GM12874 (cell line): Measurements from ENCODE around the gene KIAA0232.

ENCODE experiments used
- TF ChIP-seq, protein P1 (sequence below): IDR thresholded peaks from 2 replicates; pipeline ENCODE4 v1.5.1; 2011; ENCODE audit warnings: low read depth, mild to moderate bottlenecking, control low read depth, low read length, moderate library complexity; ENCODE audit not compliant: insufficient read depth

KIAA0232 gene

DNA sequence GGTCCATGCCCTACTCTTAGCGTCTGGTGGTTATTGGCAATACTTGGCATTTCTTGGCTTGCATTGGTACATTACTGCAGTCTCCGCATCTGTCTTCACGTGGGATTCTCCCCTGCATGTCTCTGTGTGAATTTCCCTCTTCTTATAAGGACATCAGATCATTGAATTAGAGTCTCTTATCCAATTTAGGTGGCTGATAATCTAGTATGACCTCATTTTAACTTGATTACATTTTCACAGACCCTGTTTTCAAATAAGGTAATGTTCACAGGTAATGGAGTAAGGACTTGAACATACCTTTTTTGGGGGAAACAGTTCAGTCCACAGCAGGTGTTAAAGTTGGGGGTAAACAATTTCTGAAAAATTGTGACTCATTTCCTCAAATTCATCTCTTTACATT lies 16.6 kb downstream of the KIAA0232 start:
- TF ChIP-seq, protein P1, sequence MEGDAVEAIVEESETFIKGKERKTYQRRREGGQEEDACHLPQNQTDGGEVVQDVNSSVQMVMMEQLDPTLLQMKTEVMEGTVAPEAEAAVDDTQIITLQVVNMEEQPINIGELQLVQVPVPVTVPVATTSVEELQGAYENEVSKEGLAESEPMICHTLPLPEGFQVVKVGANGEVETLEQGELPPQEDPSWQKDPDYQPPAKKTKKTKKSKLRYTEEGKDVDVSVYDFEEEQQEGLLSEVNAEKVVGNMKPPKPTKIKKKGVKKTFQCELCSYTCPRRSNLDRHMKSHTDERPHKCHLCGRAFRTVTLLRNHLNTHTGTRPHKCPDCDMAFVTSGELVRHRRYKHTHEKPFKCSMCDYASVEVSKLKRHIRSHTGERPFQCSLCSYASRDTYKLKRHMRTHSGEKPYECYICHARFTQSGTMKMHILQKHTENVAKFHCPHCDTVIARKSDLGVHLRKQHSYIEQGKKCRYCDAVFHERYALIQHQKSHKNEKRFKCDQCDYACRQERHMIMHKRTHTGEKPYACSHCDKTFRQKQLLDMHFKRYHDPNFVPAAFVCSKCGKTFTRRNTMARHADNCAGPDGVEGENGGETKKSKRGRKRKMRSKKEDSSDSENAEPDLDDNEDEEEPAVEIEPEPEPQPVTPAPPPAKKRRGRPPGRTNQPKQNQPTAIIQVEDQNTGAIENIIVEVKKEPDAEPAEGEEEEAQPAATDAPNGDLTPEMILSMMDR, result no peak

DNA sequence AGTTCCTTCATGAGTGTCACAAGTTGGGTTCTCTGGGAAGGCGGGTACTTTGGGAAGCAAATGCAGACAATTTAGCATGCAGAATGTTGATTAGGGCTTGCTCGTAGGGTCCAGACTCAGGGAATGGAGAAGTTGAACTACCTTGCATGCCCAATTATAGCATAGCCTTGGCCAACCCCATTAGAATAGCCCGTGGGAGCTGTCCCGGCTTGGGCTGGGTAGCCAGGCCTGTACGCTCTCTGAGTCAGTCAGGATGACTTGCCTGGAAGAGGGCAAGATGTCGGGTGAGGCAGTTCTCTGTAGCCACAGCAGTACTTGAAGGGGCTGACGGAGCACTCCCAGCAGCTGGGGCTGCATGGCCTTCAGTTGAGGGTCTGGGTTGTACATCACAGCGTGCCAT lies 19.5 kb downstream of the KIAA0232 start:
- TF ChIP-seq, protein P1, result no peak

- TF ChIP-seq, protein P1, result no peak
Measured at GRCh38 chr4:6802626-6803025, 20.1 kb downstream of the KIAA0232 start.

DNA sequence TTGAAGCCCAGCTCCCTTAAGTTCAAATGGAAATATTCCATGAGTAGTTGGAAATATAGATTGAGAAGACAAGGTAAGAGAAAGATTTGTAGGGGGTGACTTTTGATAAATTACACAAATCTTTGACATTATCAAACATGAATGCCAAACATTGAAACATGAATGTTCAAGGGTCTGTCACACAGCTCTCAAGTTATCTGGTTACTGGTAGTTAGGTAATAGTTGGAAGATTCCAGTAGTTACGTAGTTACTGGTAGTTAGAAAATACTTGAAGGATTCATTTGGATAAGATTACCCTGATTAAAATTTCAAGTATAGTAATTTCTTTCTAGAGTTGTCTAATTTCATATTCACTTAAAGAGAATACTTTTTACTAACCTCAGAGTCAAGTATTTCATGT lies 20.7 kb downstream of the KIAA0232 start:
- TF ChIP-seq, protein P1, result no peak

DNA sequence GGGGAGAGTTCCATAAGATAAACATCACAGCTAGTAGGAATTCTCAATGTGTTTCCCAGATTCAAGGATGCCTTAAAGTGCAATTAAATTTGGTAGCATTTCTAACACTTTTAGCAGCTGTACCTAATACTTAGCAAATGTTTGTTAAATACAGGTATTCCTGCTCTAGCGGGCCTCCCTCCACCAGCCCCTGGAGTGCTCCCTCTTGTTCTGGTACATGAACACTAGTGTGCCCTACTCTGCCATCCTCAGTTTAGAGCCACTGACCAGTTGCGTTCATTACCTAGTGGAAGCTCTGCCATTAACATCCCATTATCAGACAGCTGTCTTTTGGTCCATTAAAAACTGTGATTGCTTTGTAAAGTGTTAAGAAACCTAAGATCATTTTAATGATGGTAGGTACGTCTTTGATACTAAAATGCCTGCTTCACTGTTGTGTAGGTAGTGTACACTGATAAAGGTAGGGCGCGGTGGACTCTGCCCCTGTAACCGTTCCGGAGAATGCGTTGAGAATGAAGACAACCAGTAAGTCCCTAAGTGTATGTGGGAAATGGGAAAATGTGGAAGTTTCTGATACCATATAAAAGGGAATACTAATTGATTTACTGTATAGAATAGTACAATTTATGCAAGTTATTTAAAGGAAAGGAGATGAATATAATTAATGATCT lies 21.7 kb downstream of the KIAA0232 start:
- TF ChIP-seq, protein P1, result no peak

- TF ChIP-seq, protein P1, result no peak
Measured at GRCh38 chr4:6806924-6807626, 24.5 kb downstream of the KIAA0232 start.

GRCh38 chr4:6808259-6808658 lies 25.7 kb downstream of the KIAA0232 start:
- TF ChIP-seq, protein P1, result no peak
